ENCODE measurements around the gene PPHLN1.

- TF ChIP-seq POLR2A (IDR thresholded peaks at IDR 0.05) (no peak), CTCF (IDR thresholded peaks at IDR 0.05) (no peak), POLR2AphosphoS5 (IDR thresholded peaks at IDR 0.05) (no peak), EP300 (IDR thresholded peaks at IDR 0.05) (no peak)
These were observed 1.2 kb downstream of the PPHLN1 start for GRCh38 chr12:42327227-42327590.

Measured in sigmoid colon (tissue), 4 donors.